Hepatic stellate cell (primary cell): Measurements from ENCODE around the gene ACR.
"Not testable (repeated sequence)": the region's sequence is repeated elsewhere in the genome, so short reads cannot be mapped to it uniquely, and the experiment has no call there.

Experiments
- DNase-seq: peaks from one replicate; pipeline ENCODE4 v3.0.0; 2011; ENCODE audit warnings: low spot score

Gene ACR

DNA sequence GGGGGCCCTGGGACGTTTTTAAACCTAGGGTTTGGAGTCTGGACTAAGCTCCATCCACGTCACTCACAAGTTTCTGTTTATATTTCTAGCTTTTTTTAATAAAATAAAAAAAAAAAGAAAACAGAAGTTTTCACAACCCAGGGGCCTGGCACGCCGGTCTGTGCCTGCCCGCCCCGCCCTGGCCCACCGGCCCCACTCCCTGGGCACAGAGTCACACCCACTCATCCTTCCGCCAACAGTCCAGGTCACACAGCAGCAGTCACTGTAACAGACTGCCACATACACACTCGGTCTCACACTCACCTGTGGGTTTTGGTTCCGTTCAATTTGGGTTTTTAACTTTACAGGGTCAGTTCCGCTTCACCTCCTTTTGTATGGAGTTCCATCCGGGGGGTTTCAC lies 5.3 kb upstream of the ACR start:
- no peak for DNase-seq

DNA sequence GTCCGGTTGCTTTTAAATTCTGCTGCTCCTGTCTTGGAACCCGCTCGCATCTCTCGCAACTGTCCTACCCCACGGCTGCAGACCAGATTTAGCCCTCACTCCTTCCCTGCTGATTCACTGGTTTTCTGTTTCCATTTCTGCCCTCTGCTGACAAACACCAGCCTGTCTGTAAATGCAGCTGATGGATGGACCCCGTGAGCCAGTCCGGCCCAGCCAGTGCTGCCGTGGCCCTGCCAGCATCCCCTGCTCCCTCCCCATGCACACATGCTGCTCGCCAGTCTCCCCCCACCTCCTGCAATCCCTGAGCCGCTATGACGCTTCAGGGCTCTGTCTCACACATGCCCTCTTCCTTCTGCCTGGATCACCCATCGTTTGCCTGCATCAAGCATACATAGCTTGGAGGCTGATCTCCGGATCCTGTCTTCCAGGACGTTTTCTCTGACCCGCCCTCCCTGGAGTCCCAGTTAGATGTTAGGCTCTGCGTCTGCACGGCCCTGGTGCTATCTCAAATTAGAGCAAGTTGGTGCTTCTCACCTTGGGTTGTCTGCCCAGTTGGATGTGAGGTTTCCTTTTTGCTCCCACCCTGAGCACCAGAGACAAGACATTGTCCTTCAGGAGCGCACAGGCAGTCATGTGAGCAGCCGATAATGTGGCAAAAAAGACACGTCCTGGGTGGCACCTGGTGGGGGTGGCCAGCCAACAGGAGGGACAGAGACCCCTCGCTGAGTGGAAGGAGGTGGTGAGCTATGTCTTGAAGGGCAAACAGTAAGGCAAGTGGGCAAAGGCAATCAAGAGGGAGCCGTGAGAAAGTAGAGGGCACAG lies 4.3 kb upstream of the ACR start:
- DNase-seq = peak; percentile 73

DNA sequence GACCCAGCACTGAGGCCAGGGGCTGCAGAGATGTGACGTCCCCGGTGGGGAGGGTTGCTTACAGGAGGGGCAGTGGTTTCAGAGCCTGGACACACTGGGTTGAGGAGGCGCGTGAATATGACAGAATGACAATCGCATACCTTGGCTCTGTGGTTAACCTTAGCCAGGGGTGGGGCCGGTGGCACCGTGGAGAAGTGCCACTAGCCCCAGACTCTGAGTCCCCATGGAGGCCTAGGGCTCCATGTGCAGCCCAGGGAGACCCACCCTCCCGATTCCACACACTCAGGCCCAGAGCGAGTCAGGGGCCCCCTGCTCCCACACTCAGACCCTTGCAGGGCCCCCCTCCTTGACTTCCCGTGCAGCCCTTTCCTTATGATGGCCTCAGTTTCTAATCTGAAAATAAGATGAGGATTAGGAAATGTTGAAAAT lies 3.6 kb upstream of the ACR start:
- no peak for DNase-seq

DNA sequence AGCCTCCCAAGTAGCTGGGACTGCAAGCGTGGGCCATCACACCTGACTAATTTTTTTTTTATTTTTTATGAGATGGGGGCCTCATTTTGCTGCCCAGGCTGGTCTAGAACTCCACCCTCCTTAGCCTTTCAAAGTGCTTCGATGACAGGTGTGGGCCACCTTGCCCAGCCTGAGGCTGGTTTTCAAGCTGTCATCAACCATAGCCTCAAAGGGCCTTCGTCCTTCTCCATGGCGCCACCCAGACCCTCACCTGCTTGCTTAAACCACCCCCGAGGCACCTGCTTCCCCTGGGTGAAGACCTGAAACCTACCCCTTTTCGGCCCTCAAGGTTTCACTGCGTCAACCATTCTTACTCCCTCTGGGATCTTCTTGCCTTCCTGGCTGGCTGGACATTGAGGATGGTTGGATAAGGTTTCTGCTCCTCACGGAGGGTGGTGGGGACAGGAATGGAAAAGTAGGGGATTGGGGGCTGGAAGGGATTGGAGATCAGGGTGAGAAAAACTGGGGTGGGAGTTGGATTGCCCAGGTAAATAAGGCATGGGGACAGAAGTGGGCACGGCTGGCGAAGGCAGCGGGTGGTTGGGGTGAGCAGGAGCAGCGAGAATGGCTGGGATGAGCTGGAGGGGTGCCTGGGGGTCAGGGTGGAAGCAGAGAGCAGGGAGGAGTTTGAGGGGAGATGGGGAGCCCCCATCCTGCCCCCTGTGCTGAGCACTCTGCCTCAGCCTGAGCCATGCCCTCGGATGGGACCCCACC lies 2.8 kb upstream of the ACR start:
- no peak for DNase-seq

DNA sequence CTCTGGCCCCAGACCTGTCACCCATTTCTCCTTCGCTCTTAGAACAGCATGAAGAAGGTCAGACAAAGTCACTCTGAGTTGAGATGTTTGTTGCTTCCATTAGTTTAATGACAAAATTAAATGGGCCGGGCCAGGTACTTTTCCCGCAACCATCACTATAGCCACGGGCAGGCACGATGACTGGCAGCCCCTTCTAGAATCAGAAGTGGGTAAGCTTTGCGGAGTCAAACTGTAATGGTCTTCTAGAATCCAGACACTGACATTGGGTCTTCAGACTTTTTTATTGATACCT lies 2.3 kb upstream of the ACR start:
- no peak for DNase-seq

DNA sequence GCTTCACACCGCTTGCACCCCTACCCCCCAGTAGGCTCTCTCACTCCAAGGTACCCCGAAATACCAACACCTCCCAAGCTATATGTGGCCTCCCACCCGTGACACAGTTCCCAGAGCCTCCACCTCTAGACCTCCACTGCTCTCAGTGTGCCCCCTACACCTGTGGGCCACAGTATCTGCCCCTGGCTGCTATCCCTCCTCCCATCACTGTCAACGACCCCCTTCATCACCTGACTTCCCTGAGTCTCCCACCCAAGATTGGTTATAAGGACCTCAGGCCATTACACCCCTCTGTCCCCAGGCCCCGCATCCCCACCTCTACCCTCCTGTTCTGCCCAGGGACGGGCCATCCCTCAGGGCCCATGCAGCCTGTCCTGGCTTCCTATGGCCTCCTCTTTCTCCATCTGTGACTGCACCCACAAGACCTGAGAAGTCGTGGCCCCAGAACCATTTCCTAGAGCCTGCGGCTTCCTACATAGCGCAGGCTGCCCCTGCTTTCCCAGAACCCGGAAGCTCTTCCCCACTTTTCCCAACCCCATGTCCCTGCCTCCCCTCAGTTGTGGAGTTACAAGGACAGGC lies 734 bp downstream of the ACR start:
- DNase-seq = no peak

DNA sequence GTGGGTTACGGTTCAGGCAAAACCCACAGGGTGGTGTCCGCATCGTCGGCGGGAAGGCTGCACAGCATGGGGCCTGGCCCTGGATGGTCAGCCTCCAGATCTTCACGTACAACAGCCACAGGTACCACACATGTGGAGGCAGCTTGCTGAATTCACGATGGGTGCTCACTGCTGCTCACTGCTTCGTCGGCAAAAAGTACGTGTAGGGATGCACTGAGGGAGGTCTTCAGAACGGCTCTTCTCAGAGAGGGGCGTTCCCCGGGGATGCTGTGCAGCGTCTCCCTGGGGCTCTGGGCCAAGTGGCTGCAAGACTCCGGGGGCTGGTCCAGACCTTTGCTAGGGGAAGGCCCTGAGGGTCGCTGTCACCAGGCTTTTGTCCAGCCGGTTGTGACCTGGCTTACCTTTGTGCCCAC lies 1.3 kb downstream of the ACR start:
- DNase-seq = no peak

DNA sequence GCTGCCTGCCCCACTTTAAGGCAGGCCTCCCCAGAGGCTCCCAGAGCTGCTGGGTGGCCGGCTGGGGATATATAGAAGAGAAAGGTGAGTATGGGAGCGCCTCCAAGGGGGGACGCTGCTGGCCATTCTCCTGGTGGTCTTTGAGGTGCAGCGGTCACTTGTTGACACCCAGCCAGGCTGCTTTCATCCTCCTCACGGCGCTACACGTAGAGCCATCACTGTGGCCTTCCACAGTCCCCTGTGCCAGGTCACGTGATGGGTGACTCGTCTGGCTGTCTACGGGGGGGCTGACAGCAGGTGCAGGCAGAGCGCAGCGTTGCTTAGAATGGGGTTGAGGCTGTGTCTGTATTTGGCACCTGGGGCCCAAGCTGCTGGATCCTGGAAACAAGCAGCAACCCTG lies 1.9 kb downstream of the ACR start:
- DNase-seq = no peak

DNA sequence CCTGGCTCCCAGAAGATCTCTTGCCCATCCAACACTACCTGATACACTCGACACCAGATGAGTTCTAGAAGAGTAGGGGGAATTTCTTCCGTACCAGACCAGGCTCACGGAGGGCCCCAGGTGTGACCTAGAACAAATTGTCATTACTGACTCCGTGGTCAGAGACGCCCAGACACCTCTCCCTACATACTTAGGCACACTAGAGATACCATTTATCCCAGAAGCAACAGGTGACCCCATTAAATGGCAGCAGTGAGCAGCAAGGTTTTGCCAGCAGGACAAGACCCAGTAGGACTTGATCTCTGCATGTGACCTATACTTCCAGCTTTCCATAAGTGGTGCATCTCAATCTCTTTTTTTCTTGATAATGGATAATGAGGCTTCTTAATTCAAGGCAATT lies 2.7 kb downstream of the ACR start:
- not testable (repeated sequence) for DNase-seq

DNA sequence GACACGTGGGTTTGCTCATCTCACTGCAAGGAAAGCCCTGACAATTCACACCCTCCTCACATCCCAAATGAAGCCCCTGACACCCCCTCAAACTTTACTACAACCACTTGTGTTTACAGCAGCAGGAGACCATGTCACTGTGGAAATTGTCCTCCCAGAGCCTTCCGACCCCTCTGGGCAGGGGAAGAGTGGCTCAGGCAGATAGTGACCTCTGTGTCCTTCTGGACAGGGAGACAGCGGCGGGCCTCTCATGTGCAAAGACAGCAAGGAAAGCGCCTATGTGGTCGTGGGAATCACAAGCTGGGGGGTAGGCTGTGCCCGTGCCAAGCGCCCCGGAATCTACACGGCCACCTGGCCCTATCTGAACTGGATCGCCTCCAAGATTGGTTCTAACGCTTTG lies 6.4 kb downstream of the ACR start:
- DNase-seq = not testable (repeated sequence)

DNA sequence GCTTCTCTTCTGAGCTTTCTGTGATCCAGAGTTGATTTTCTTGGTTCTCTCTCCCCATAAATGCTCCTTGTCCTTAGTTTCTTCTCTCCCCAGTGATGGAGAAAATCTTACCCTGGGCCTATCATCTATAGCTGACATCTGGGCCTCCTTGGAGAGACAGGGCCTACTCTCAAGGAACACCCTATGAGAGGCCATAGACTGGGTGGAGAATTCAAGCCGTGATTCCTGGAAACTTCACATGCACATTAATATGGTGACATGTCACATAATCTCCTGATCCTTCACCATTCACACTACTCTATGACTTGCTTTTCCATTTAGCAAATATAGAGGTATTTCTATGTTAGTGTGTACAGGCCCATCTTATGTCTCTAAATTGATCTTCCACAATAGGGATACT lies 9.5 kb downstream of the ACR start:
- DNase-seq = not testable (repeated sequence)

DNA sequence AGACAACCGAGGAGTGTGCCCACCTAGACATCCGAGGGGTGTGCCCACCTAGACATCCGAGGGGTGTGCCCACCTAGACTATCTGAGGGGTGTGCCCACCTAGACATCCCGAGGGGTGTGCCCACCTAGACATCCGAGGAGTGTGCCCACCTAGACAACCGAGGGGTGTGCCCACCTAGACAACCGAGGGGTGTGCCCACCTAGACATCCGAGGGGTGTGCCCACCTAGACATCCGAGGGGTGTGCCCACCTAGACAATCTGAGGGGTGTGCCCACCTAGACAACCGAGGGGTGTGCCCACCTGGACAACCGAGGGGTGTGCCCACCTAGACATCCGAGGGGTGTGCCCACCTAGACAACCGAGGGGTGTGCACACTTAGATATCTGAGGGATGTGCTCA lies 10.6 kb downstream of the ACR start:
- DNase-seq = not testable (repeated sequence)

DNA sequence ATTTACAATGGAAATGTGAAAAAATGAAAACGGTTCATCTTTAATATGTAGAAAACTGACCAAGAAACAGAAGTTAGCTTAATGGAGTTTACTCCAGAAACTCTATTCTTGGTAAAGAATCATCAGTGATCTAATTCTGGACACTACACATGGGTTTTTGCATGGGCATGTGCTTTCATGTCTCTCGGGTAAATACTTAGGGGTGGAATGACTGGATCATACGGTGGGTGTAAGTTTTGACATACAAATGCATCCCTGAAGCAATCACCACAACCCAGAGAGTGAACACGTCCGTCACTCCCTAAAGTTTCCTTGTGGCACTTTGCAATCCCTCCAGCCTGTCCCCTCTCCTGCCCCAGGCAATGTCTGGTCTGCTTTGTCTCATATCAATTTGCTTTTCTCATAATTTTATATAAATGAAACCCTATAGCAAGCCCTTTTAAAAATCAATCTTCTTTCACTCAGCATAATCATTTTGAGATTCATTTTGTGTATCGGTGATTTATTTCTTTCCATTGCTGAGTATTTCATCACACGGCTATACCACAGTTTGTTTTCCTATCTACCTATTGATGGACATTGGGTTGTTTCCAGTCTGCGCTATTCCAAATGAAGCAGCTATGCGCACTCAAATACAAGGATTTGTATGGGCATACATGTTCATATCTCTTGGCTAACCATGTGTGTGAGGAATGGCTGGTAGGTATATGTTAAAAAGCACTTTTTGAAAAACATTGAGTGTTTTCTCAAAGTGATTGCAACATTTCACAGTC lies 11.5 kb downstream of the ACR start:
- DNase-seq = not testable (repeated sequence)

DNA sequence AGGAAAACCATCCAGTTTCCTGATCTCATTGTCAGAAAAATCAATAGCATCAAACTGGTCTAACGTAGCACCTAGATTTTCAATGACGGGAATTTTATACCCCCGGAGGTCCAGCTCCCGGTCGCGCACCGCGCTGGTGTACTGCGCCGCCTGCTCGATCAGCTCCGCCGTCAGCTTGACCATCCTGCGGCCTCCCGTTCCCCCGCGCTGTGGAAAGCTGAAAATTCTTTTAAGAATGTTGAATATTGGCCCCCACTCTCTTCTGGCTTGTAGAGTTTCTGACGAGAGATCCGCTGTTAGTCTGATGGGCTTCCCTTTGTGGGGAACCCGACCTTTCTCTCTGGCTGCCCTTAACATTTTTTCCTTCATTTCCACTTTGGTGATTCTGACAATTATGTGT lies 17.2 kb downstream of the ACR start:
- not testable (repeated sequence) for DNase-seq

DNA sequence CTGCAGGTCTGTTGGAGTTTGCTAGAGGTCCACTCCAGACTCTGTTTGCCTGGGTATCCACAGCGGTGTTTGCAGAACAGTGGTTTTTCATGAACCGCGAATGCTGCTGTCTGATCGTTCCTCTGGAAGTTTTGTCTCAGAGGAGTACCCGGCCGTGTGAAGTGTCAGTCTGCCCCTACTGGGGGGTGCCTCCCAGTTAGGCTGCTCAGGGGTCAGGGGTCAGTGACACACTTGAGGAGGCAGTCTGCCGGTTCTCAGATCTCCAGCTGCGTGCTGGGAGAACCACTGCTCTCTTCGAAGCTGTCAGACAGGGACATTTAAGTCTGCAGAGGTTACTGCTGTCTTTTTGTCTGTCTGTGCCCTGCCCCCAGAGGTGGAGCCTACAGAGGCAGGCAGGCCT lies 18.4 kb downstream of the ACR start:
- not testable (repeated sequence) for DNase-seq

DNA sequence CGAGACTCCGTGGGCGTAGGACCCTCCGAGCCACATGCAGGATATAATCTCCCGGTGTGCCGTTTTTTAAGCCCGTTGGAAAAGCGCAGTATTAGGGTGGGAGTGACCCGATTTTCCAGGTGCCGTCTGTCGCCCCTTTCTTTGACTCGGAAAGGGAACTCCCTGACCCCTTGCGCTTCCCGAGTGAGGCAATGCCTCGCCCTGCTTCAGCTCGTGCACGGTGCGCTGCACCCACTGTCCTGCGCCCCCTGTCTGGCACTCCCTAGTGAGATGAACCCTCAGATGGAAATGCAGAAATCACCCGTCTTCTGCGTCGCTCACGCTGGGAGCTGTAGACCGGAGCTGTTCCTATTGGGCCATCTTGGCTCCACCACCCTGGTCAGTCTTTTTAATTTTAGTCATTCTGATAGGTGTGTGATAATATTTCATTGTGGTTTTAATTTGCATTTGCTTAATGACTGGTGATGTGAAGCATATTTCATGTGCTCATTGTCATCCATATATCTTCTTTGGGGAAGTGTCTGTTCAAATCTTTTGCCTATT lies 19.0 kb downstream of the ACR start:
- not testable (repeated sequence) for DNase-seq

DNA sequence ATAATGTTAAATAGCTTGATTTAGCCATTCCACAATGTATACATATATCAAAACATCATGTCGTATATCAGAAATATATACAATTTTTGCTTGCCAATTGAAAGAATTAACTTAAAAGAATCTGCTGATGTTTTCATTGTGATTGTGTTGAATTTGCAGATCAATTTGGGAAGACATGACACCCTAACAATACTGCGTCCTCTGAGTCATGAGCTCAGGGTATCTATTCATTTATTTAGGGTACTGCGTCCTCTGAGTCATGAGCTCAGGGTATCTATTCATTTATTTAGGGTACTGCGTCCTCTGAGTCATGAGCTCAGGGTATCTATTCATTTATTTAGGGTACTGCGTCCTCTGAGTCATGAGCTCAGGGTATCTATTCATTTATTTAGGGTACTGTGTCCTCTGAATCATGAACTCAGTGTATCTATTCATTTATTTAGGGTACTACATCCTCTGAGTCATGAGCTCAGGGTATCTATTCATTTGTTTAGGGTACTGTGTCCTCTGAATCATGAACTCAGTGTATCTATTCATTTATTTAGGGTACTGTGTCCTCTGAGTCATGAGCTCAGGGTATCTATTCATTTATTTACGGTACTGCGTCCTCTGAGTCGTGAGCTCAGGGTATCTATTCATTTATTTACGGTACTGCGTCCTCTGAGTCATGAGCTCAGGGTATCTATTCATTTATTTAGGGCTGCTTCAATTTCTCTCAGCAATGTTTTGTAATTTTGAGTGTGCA lies 21.8 kb downstream of the ACR start:
- not testable (repeated sequence) for DNase-seq

DNA sequence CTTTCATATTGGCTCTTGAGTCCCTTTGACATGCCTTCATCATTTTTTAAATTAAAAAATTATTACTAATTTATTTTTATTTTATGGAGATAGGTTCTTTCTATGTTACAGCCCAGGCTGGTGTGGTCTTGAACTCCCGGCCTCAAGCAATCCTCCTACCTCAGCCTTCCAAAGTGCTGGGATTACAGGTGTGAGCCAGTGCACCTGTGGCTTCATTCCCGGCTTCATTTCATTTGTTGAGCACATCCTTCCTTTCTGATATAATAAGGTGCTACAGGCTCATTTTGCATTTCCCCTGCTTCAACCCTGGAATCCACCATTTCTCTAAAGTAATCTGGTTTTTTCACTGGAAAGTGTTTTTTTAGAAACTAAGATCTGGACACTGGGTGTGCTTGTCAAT lies 23.8 kb downstream of the ACR start:
- DNase-seq = not testable (repeated sequence)

DNA sequence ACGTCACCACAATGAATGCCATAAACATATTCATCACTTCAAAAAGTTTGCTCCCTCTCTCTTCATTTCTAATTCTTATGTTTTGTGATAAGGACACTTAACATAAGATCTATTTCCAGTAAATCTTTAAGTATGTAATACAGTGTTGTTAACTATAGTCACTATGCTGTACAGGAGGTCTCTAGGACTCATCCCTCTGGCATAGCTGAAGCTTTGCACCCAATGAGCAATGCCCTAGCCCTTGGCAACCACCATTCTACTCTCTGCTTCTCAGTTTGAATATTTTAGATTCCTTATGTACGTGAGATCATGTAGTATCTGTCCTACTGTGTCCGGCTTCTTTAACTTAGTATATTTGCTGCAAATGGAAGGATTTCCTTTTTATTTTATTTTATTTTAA lies 26.3 kb downstream of the ACR start:
- not testable (repeated sequence) for DNase-seq

DNA sequence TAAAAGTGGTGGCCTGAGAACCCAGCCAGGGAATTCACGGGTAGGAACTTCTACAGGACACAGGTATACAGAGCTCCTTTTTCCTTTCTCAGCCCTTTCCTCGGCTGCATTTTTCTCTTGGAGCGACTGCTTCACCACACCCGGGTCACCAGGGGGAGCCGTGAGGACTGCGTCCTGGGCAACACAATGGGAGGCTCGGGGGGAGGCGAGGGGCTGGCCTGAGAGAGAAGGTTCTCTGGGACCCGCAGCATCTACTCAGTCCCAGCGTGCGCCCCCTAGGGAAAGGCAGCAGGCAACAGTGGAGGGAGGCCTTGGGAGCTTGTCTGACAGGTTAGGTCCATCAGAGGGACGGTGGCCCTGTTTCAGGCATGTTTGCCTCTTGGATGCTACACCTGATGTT lies 37.1 kb downstream of the ACR start:
- DNase-seq = peak; percentile 17

DNA sequence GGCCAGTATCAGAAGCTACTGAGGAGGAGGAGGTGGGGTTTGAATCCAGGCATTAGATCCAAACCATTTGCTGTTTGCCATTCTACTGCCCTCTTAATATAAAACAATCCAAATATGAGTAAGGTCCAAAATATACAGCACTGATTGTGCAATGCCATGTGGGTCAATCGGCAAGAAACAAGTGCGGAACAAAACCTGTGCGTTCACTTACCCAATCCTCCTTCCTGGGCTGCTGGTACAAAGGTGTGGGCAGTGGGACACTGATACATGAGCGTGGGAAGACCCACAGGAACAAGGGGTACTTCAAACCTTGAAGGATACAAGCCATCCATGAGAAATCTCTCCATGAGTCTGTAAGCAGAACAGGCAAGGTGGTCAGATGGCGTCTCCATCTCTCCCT lies 39.6 kb downstream of the ACR start:
- not testable (repeated sequence) for DNase-seq
